H1 (cell line): Measurements from ENCODE around the gene PSKH1. TPM values are rescaled to one million over a fixed set of nuclear protein-coding genes. Genes with fewer than 3 reads are reported as not detected.

Experiments used
- CTCF ChIA-PET: fragments of 300-600 bp; sonication (Branson Sonifier 250); formaldehyde crosslinking; loops from one replicate; lab custom pipeline; 2021; ENCODE audit not compliant: partially characterized antibody; lab: Charles Lee
- POLR2A ChIA-PET: fragments of 300-600 bp; sonication (Branson Sonifier 250); formaldehyde crosslinking; loops from one replicate; lab custom pipeline; 2021; ENCODE audit warnings: inconsistent platforms; ENCODE audit not compliant: partially characterized antibody; lab: Charles Lee
- DNase-seq, 2 experiments: peaks; one replicate each; pipeline versions ENCODE4 v3.0.0 to v3.0.0-alpha.2; 2010 to 2022; ENCODE audit warnings: low spot score in 2 of 2, low read depth in 1 of 2, mixed read lengths in 1 of 2
- FAIRE-seq: peaks from 2 replicates; lab custom pipeline; 2011; peaks lifted over from hg19 to GRCh38; lab: Jason Lieb, UNC
- H2AFZ ChIP-seq: 2 replicates; pipeline ENCODE4 v1.8.1; 2012; ENCODE audit warnings: low read length, inconsistent platforms
- H2AK5ac ChIP-seq: 2 replicates; pipeline ENCODE4 v1.6.1; 2013; ENCODE audit warnings: low read depth, low read length
- H2BK120ac ChIP-seq: replicated peaks from 2 replicates; pipeline ENCODE3; 2013; ENCODE audit warnings: low read depth, low read length, inconsistent platforms
- H2BK12ac ChIP-seq: 2 replicates; pipeline ENCODE4 v1.6.1; 2013; ENCODE audit warnings: low read depth, low read length
- H2BK15ac ChIP-seq: 2 replicates; pipeline ENCODE4 v1.6.1; 2013; ENCODE audit warnings: low read length
- H2BK20ac ChIP-seq: 2 replicates; pipeline ENCODE4 v1.6.1; 2013; ENCODE audit warnings: low read length
- H2BK5ac ChIP-seq: 2 replicates; pipeline ENCODE4 v1.6.1; 2013; ENCODE audit warnings: low read depth, low read length
- H3K14ac ChIP-seq: 2 replicates; pipeline ENCODE4 v1.6.1; 2013; ENCODE audit warnings: inconsistent platforms; ENCODE audit not compliant: insufficient read length
- H3K18ac ChIP-seq: 2 replicates; pipeline ENCODE4 v1.6.1; 2013; ENCODE audit warnings: low read length; ENCODE audit errors: extremely low read depth
- H3K23ac ChIP-seq: 2 replicates; pipeline ENCODE4 v1.6.1; 2013; ENCODE audit warnings: inconsistent platforms; ENCODE audit not compliant: insufficient read length
- H3K23me2 ChIP-seq: 2 replicates; pipeline ENCODE4 v1.6.1; 2013; ENCODE audit warnings: low read depth, low read length
- H3K27ac ChIP-seq: 2 replicates; pipeline ENCODE4 v1.6.1; 2011; ENCODE audit warnings: low read depth, low read length, inconsistent platforms
- H3K27me3 ChIP-seq, 4 experiments: replicated peaks in 1 of 4; 1 replicate in 1 of 4; 2 replicates in 3 of 4; pipeline versions ENCODE4 v1.6.1 to v1.8.1; 2011 to 2013; ENCODE audit warnings: low read length in 3 of 4, mild to moderate bottlenecking in 3 of 4, inconsistent platforms in 2 of 4, mixed read lengths in 2 of 4, moderate library complexity in 1 of 4; ENCODE audit not compliant: control insufficient read depth in 3 of 4, insufficient read depth in 3 of 4; ENCODE audit errors: extremely low read depth in 1 of 4
- H3K36me3 ChIP-seq, 4 experiments: 2 replicates each; pipeline versions ENCODE4 v1.6.1 to v1.8.1; 2011 to 2013; ENCODE audit warnings: mild to moderate bottlenecking in 4 of 4, low read length in 3 of 4, moderate library complexity in 2 of 4, control low read depth in 1 of 4, inconsistent platforms in 1 of 4; ENCODE audit not compliant: insufficient read depth in 4 of 4, control insufficient read depth in 2 of 4
- H3K4ac ChIP-seq: replicated peaks from 2 replicates; pipeline ENCODE3; 2013; ENCODE audit warnings: low read length, low read depth, mixed read lengths, inconsistent platforms; ENCODE audit not compliant: insufficient read length
- H3K4me1 ChIP-seq, 4 experiments: replicated peaks in 1 of 4; 1 replicate in 1 of 4; 2 replicates in 3 of 4; pipeline versions ENCODE4 v1.6.1 to v1.8.1; 2011 to 2013; ENCODE audit warnings: low read length in 3 of 4, inconsistent platforms in 2 of 4, mixed read lengths in 1 of 4; ENCODE audit not compliant: insufficient read depth in 4 of 4, control insufficient read depth in 3 of 4
- H3K4me2 ChIP-seq, 2 experiments: 2 replicates each; pipeline versions ENCODE4 v1.6.1 to v1.8.1; 2011 to 2013; ENCODE audit warnings: low read depth in 2 of 2, low read length in 2 of 2, control low read depth in 1 of 2, inconsistent platforms in 1 of 2, mild to moderate bottlenecking in 1 of 2; ENCODE audit not compliant: insufficient read depth in 1 of 2
- H3K4me3 ChIP-seq, 4 experiments: fragments of 200-600, 300-600 bp in 1 of 4; sonication (generic), shearing (Covaris generic), sonication (Bioruptor Twin) in 1 of 4; 2 replicates each; pipeline versions ENCODE4 v1.5.1 to v1.8.1; 2011 to 2016; ENCODE audit warnings: low read length in 4 of 4, low read depth in 3 of 4, control low read depth in 2 of 4, inconsistent platforms in 2 of 4, mild to moderate bottlenecking in 2 of 4, mixed read lengths in 1 of 4, moderate library complexity in 1 of 4; ENCODE audit not compliant: insufficient read depth in 2 of 4; ENCODE audit errors: extremely low read depth in 1 of 4
- H3K56ac ChIP-seq: replicated peaks from 2 replicates; pipeline ENCODE3; 2013; ENCODE audit warnings: low read depth, mild to moderate bottlenecking, mixed read lengths, low read length, inconsistent platforms; ENCODE audit not compliant: insufficient read length
- H3K79me1 ChIP-seq: 2 replicates; pipeline ENCODE4 v1.6.1; 2013; ENCODE audit warnings: low read depth, low read length, control low read depth
- H3K79me2 ChIP-seq, 2 experiments: 2 replicates each; pipeline versions ENCODE4 v1.6.1 to v1.8.1; 2012 to 2013; ENCODE audit warnings: low read length in 2 of 2, mild to moderate bottlenecking in 2 of 2, inconsistent platforms in 1 of 2; ENCODE audit not compliant: insufficient read depth in 2 of 2, control insufficient read depth in 1 of 2
- H3K9ac ChIP-seq, 4 experiments: replicated peaks in 1 of 4; 1 replicate in 1 of 4; 2 replicates in 3 of 4; pipeline versions ENCODE4 v1.6.1 to v1.8.1; 2011 to 2013; ENCODE audit warnings: low read depth in 3 of 4, low read length in 3 of 4, control low read depth in 2 of 4, mild to moderate bottlenecking in 2 of 4, moderate library complexity in 2 of 4, inconsistent platforms in 1 of 4; ENCODE audit errors: extremely low read depth in 1 of 4
- H3K9me3 ChIP-seq, 2 experiments: 2 replicates each; pipeline versions ENCODE4 v1.6.1 to v1.8.1; 2012 to 2013; ENCODE audit warnings: mild to moderate bottlenecking in 2 of 2, moderate library complexity in 2 of 2, control low read depth in 1 of 2, inconsistent platforms in 1 of 2, low read depth in 1 of 2, low read length in 1 of 2, mixed read lengths in 1 of 2; ENCODE audit not compliant: insufficient read depth in 2 of 2
- H4K20me1 ChIP-seq, 2 experiments: replicated peaks in 1 of 2; 2 replicates each; pipeline versions ENCODE3 to v1.8.1; 2011 to 2013; ENCODE audit warnings: inconsistent platforms in 2 of 2, low read length in 2 of 2, mild to moderate bottlenecking in 1 of 2; ENCODE audit not compliant: insufficient read depth in 2 of 2, control insufficient read depth in 1 of 2
- H4K5ac ChIP-seq: 2 replicates; pipeline ENCODE4 v1.6.1; 2013; ENCODE audit warnings: low read length, low read depth, mixed read lengths, inconsistent platforms; ENCODE audit not compliant: insufficient read length
- H4K8ac ChIP-seq: 2 replicates; pipeline ENCODE4 v1.8.0; 2013; ENCODE audit warnings: mild to moderate bottlenecking, moderate library complexity, low read length, inconsistent platforms; ENCODE audit not compliant: insufficient read depth; ENCODE audit errors: extremely low read depth
- H4K91ac ChIP-seq: replicated peaks from 2 replicates; pipeline ENCODE3; 2013; ENCODE audit warnings: low read length, mixed read lengths, inconsistent platforms; ENCODE audit not compliant: insufficient read length
- BRCA1 ChIP-seq: IDR thresholded peaks from 2 replicates; pipeline ENCODE4 v1.6.1; 2012; ENCODE audit warnings: low read depth, low read length, improper control_type of control experiment
- CTCF ChIP-seq, 3 experiments: IDR thresholded peaks; 1 replicate in 2 of 3; 2 replicates in 1 of 3; pipeline versions ENCODE4 v1.5.1 to v1.6.1; 2011; ENCODE audit warnings: low read length in 3 of 3, mild to moderate bottlenecking in 3 of 3, inconsistent platforms in 2 of 3, low read depth in 1 of 3, moderate library complexity in 1 of 3; ENCODE audit not compliant: insufficient read depth in 1 of 3; ENCODE audit errors: control extremely low read depth in 1 of 3
- PHF8 ChIP-seq: fragments of 200-600 bp; sonication (generic); conservative IDR thresholded peaks from 2 replicates; pipeline ENCODE4 v1.7.1; 2012; ENCODE audit warnings: low read depth, mild to moderate bottlenecking, inconsistent platforms, low read length, moderate library complexity
- POLR2A ChIP-seq, 2 experiments: IDR thresholded peaks; 1 replicate in 1 of 2; 2 replicates in 1 of 2; pipeline ENCODE4 v1.6.1; 2011; ENCODE audit warnings: low read depth in 2 of 2, low read length in 2 of 2, mild to moderate bottlenecking in 2 of 2; ENCODE audit errors: control extremely low read depth in 1 of 2
- SAP30 ChIP-seq: fragments of 300-600 bp; sonication (generic); IDR thresholded peaks from 2 replicates; pipeline ENCODE4 v1.7.1; 2012; ENCODE audit warnings: low read length, moderate library complexity, mild to moderate bottlenecking, inconsistent platforms; ENCODE audit not compliant: insufficient read depth, insufficient replicate concordance
- SIRT6 ChIP-seq: IDR thresholded peaks from one replicate; pipeline ENCODE4 v1.7.1; 2012; ENCODE audit warnings: low read length, inconsistent platforms
- TBP ChIP-seq: IDR thresholded peaks from 2 replicates; pipeline ENCODE4 v1.6.1; 2011; ENCODE audit warnings: low read depth, low read length, improper control_type of control experiment
- WGBS, 2 experiments: shearing (Covaris generic) in 1 of 2; methylation state at CpG; one replicate each; pipeline versions ENCODE4 v1.1.6 to v1.1.7; 2013 to 2015; ENCODE audit warnings: low lambda C conversion rate in 2 of 2, mixed read lengths in 2 of 2, inconsistent platforms in 1 of 2, low coverage in 1 of 2, missing lambda C conversion rate in 1 of 2; ENCODE audit not compliant: insufficient replicate concordance in 2 of 2, insufficient coverage in 1 of 2, insufficient read length in 1 of 2; ENCODE audit errors: extremely low coverage in 1 of 2, missing lambda C conversion rate in 1 of 2; 5-methylcytosine and 5-hydroxymethylcytosine counted together
- polyA plus RNA-seq, 7 experiments: library from polyadenylated mRNA; depleted of rRNA in 3 of 7; stranded (reverse) in 5 of 7; unstranded in 2 of 7; fragments of >200 nt in 5 of 7; fragments of 200-250 nt in 2 of 7; gene quantifications; 1 replicate in 5 of 7; 2 replicates in 1 of 7; 4 replicates in 1 of 7; pipeline versions ENCODE4 v1.2.1 to v1.2.3, GENCODE V29; 2011 to 2013; ENCODE audit warnings: missing spikeins in 2 of 7, mixed read lengths in 2 of 7
- total RNA-seq: library from RNA; stranded (reverse); fragmentation: NEBNext Ultra II Directional; extraction: Animal tissue kit (Norgen Biotek cat#: 25700); gene quantifications from 2 replicates; pipeline ENCODE4 v1.2.1, GENCODE V29; 2021

PSKH1 gene
- total and polyA plus RNA-seq, 2 of the 8 experiments (the other 6 are each of a cell fraction or from before 2014, with no cell fraction given): 24.8 to 51.0 TPM

- Histone ChIP-seq H4K91ac (no peak overlapping the region), H3K36me3 (peaks cover 0 to 2% (median under 1%) of the 10 kb centered on the region in 4 experiments; a peak in 3 of 8 replicates), H2BK120ac (no peak overlapping the region), H3K27ac (no peak overlapping the region), H3K4me1 (peaks cover 5 to 15% (median 11%) of the 10 kb centered on the region in 4 experiments), H3K79me1 (no peaks in the 10 kb centered on the region), H3K56ac (no peak overlapping the region), H2AFZ (no peak overlapping the region), H4K5ac (no peak overlapping the region), H3K27me3 (no peaks in the 10 kb centered on the region), H3K4me2 (no peak overlapping the region), H4K20me1 (peaks cover 4 to 9% of the 10 kb centered on the region in 2 experiments), H3K23ac (no peak overlapping the region), H2BK12ac (no peak overlapping the region), H4K8ac (no peak overlapping the region), H3K4ac (no peak overlapping the region), H2AK5ac (no peak overlapping the region), H3K79me2 (peaks cover 0 to under 1% of the 10 kb centered on the region in 2 experiments; a peak in 1 of 4 replicates), H2BK20ac (no peak overlapping the region), H3K18ac (no peak overlapping the region), H3K23me2 (peaks cover 2% of the 10 kb centered on the region; the same call in 1 of the 2 replicates), H2BK15ac (no peak overlapping the region), H3K4me3 (no peak overlapping the region), H3K9ac (no peak overlapping the region), H3K14ac (no peak overlapping the region), H3K9me3 (no peaks in the 10 kb centered on the region), H2BK5ac (no peak overlapping the region)
- DNase-seq: no peak
- CTCF ChIA-PET: interaction anchor here (1.1 to 21.8 kb wide), 5 partner anchors 46 to 225 kb away, joined by 3 to 623 read pairs (median 7); partner anchors contain the start of genes CTRL, DDX28, DUS2 and LCAT
- no peak for FAIRE-seq
- TF ChIP-seq PHF8 (no peak), TBP (no peak), SIRT6 (no peak), CTCF (IDR thresholded peaks at IDR 0.05; ENCODE audit: control extremely low read depth in 1 of 3, insufficient read depth in 1 of 3, low read depth in 1 of 3, low read length in 3 of 3) (no peak), POLR2A (IDR thresholded peaks at IDR 0.05; ENCODE audit: control extremely low read depth in 1 of 2, low read depth in 2 of 2, low read length in 2 of 2) (no peak), BRCA1 (no peak), SAP30 (no peak)
- POLR2A ChIA-PET: interaction anchor here (0.6 to 1.3 kb wide), 4 partner anchors 9 to 145 kb away, joined by 3 read pairs; no protein-coding TSS in a partner anchor
- WGBS, 2 experiments: 93% methylated on average over 3 of the region's 3 CpGs; no CpG with 5 or more reads in 1 of the 2 experiments
These were observed 4.7 kb upstream of the PSKH1 start for GRCh38 chr16:67888331-67888730.
